Measurements from ENCODE around the gene COL27A1. TPM values are rescaled to one million over a fixed set of nuclear protein-coding genes. Genes with fewer than 3 reads are reported as not detected.

Gene COL27A1
- total and polyA plus RNA-seq, 2 experiments from 2014 or later: 10.5 to 18.0 TPM

DNA sequence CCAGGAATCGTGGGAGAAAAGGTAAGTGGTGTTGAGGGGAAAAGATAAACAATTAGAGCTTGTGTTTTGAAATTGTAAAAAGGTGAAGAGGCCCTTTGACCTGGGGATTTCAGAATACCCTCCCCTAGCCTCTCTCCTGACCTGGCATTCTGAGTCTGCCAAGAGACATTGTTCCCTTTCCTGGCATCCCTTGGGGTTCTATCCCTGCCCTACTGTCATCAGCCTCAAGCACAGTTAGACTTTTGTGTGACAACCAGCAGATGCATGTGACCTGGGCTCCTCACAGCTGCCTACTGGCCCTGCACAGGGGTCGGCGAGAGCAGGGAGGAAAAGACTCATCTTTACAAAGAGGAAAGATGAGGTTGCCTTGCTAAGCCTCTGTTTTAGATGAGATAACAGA lies 95.3 kb downstream of the COL27A1 start:
- DNase-seq (ENCODE audit: low spot score) (no peak), ATAC-seq (no peak)
- H3K4me1 Mint-ChIP-seq: peaks cover 13% of the 10 kb centered on the region
- H3K27me3 Mint-ChIP-seq (ENCODE audit: insufficient read depth, low read depth, poor library complexity): peaks cover 14% of the 10 kb centered on the region
- no peaks in the 10 kb centered on the region; the same call in 1 of the 2 replicates for H4K20me1 ChIP-seq (replicated peaks; ENCODE audit: insufficient read depth)
- no peaks in the 10 kb centered on the region for H3K36me3 Mint-ChIP-seq (ENCODE audit: low read depth)
- H3K79me2 ChIP-seq (replicated peaks; ENCODE audit: insufficient read depth): no peaks in the 10 kb centered on the region
- no peak for TF ChIP-seq ZNF114 (CRISPR knock-in tag; IDR thresholded peaks at IDR 0.05)
- no peak for TF ChIP-seq NANOG (IDR thresholded peaks at IDR 0.05; ENCODE audit: borderline replicate concordance)
- TF ChIP-seq ZNF331 (CRISPR knock-in tag; IDR thresholded peaks at IDR 0.05; ENCODE audit: low read depth): no peak
- TF ChIP-seq JUNB (IDR thresholded peaks at IDR 0.05; ENCODE audit: unreplicated experiment): no peak
- no peak for TF ChIP-seq EZH2phosphoT487 (IDR thresholded peaks at IDR 0.05; ENCODE audit: unreplicated experiment)
- TF ChIP-seq STAT1 (IDR thresholded peaks at IDR 0.05; ENCODE audit: unreplicated experiment): no peak
- no peak for TF ChIP-seq EZH2 (IDR thresholded peaks at IDR 0.05; ENCODE audit: low read depth, unreplicated experiment)
- no peak for TF ChIP-seq CREB1 (CRISPR knock-in tag; IDR thresholded peaks at IDR 0.05; ENCODE audit: low read depth)
- TF ChIP-seq, protein P1, sequence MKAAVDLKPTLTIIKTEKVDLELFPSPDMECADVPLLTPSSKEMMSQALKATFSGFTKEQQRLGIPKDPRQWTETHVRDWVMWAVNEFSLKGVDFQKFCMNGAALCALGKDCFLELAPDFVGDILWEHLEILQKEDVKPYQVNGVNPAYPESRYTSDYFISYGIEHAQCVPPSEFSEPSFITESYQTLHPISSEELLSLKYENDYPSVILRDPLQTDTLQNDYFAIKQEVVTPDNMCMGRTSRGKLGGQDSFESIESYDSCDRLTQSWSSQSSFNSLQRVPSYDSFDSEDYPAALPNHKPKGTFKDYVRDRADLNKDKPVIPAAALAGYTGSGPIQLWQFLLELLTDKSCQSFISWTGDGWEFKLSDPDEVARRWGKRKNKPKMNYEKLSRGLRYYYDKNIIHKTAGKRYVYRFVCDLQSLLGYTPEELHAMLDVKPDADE (IDR thresholded peaks at IDR 0.05): no peak
- TF ChIP-seq, protein P2, sequence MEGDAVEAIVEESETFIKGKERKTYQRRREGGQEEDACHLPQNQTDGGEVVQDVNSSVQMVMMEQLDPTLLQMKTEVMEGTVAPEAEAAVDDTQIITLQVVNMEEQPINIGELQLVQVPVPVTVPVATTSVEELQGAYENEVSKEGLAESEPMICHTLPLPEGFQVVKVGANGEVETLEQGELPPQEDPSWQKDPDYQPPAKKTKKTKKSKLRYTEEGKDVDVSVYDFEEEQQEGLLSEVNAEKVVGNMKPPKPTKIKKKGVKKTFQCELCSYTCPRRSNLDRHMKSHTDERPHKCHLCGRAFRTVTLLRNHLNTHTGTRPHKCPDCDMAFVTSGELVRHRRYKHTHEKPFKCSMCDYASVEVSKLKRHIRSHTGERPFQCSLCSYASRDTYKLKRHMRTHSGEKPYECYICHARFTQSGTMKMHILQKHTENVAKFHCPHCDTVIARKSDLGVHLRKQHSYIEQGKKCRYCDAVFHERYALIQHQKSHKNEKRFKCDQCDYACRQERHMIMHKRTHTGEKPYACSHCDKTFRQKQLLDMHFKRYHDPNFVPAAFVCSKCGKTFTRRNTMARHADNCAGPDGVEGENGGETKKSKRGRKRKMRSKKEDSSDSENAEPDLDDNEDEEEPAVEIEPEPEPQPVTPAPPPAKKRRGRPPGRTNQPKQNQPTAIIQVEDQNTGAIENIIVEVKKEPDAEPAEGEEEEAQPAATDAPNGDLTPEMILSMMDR (conservative IDR thresholded peaks at IDR 0.05; ENCODE audit: low read depth in 2 of 2): no peak
- TF ChIP-seq, protein P3, sequence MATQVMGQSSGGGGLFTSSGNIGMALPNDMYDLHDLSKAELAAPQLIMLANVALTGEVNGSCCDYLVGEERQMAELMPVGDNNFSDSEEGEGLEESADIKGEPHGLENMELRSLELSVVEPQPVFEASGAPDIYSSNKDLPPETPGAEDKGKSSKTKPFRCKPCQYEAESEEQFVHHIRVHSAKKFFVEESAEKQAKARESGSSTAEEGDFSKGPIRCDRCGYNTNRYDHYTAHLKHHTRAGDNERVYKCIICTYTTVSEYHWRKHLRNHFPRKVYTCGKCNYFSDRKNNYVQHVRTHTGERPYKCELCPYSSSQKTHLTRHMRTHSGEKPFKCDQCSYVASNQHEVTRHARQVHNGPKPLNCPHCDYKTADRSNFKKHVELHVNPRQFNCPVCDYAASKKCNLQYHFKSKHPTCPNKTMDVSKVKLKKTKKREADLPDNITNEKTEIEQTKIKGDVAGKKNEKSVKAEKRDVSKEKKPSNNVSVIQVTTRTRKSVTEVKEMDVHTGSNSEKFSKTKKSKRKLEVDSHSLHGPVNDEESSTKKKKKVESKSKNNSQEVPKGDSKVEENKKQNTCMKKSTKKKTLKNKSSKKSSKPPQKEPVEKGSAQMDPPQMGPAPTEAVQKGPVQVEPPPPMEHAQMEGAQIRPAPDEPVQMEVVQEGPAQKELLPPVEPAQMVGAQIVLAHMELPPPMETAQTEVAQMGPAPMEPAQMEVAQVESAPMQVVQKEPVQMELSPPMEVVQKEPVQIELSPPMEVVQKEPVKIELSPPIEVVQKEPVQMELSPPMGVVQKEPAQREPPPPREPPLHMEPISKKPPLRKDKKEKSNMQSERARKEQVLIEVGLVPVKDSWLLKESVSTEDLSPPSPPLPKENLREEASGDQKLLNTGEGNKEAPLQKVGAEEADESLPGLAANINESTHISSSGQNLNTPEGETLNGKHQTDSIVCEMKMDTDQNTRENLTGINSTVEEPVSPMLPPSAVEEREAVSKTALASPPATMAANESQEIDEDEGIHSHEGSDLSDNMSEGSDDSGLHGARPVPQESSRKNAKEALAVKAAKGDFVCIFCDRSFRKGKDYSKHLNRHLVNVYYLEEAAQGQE (IDR thresholded peaks at IDR 0.05; ENCODE audit: unreplicated experiment): no peak
- TF ChIP-seq ZNF462 (CRISPR knock-in tag; IDR thresholded peaks at IDR 0.05): no peak
- TF ChIP-seq POLR2AphosphoS5 (IDR thresholded peaks at IDR 0.05; ENCODE audit: low read depth): no peak
- no peaks in the 10 kb centered on the region for H3K36me3 ChIP-seq (ENCODE audit: insufficient read depth)
- no peak overlapping the region for H3K4me3 Mint-ChIP-seq
- no peak overlapping the region for H3K4me2 ChIP-seq
- H3K27ac Mint-ChIP-seq: no peak overlapping the region
- H3K9me3 Mint-ChIP-seq: no peaks in the 10 kb centered on the region
- no peaks in the 10 kb centered on the region for H3F3A ChIP-seq (replicated peaks; ENCODE audit: low read depth)
- H3K4me1 ChIP-seq (ENCODE audit: insufficient read depth): no peaks in the 10 kb centered on the region
- no peak overlapping the region for H3K4me3 ChIP-seq
- H3K27me3 ChIP-seq (ENCODE audit: insufficient read depth): no peaks in the 10 kb centered on the region
- no peak overlapping the region for H2AFZ ChIP-seq
- H3K9me2 ChIP-seq (ENCODE audit: insufficient read depth): no peaks in the 10 kb centered on the region
- no peak overlapping the region for H3K27ac ChIP-seq (ENCODE audit: low read depth)

All from GM23338 (cell line).